NCI-H82 (cell line): Measurements from ENCODE around the gene HOXD9.

Source experiments
- DNase-seq: peaks from one replicate; lab custom pipeline; 2025; lab: John Stamatoyannopoulos, UW

Gene HOXD9

GRCh38 chr2:176124110-176124946, 1.8 kb downstream of the HOXD9 start:
- DNase-seq: no peak

- DNase-seq: no peak
These were observed 2.6 kb downstream of the HOXD9 start for GRCh38 chr2:176124947-176125771.

DNA sequence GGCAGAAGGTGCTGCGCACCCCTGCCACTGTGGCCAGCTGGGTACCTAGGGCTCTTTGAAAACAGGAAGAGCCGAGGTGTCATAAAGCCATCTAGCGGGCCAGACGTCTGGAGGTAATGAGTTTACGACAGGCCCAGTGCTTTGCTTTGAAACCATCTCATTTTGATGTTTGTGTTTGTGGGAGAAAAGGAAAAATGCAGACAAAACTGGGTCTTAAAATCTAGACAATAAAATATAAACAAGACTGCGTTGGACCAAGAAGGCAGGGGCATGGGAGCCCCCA, 3.2 kb downstream of the HOXD9 start:
- DNase-seq: no peak

DNA sequence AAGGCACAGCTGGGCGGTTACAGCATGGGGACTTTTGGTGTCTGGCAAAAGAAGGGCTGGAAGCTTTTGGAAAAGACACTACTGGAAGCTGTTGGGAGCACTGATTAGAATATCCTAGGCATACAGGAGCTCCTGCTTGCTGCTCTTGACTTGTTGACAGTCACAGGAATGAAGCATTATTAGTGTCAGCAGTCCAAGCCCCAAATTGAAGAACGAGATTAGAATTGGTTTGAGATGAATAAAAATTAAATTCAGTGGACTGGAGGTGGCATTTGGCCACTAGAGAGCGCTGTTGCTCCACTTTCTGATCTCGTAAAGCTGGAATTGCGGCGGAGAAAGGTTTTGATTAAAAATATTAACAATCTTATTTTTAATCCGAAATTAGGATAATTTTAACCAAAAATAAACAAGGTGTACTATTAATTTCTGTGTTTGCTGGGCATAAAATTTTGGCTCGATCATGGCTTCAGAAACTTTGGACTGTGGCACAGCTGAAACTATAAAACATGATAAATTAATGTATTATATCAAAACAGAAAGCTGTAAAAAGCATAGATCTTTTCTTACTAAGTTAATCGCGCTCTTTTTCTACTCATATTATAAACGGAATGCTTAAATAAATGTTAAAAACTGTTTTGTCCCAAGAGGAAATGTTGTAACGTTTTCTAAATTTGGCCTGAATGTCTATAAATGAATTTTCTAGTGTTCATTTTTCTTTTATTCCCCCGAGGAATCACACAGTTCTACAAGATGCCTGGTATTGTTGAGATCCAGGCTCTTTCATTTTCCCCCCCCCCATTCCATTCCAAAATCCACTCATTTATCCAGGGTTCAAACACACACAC, 4.6 kb downstream of the HOXD9 start:
- DNase-seq: peak; percentile 81

GRCh38 chr2:176127774-176128072, 5.2 kb downstream of the HOXD9 start:
- no peak for DNase-seq

GRCh38 chr2:176128172-176128981, 5.9 kb downstream of the HOXD9 start:
- peak; percentile 39 for DNase-seq

GRCh38 chr2:176128982-176129796, 6.7 kb downstream of the HOXD9 start, which contains the start of gene HOXD8:
Gene HOXD8, plus strand, starts transcription at chr2:176129705. Its CDS starts 662 bp downstream, at chr2:176130367.
- DNase-seq: peak; percentile 86

- DNase-seq: peak; percentile 71
These were observed 7.3 kb downstream of the HOXD9 start for GRCh38 chr2:176129813-176130146.

GRCh38 chr2:176130147-176130956, 7.8 kb downstream of the HOXD9 start:
- DNase-seq: peak; percentile 82

GRCh38 chr2:176130957-176131847, 8.7 kb downstream of the HOXD9 start:
- no peak for DNase-seq

DNA sequence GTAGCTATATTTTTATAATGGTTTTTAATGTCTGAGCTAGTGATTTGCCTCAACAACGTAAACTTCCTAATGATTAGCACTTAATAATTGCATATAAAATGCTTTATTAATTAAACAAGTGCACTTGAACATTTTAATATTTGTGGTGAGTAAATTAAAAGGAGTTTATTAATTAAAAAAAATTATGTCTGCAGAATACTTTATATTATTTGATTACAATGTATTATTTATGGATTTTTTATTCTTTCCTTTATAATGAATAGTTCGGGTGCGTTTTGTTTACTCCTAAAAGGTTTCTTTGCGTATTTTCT, 9.3 kb downstream of the HOXD9 start:
- no peak for DNase-seq

DNA sequence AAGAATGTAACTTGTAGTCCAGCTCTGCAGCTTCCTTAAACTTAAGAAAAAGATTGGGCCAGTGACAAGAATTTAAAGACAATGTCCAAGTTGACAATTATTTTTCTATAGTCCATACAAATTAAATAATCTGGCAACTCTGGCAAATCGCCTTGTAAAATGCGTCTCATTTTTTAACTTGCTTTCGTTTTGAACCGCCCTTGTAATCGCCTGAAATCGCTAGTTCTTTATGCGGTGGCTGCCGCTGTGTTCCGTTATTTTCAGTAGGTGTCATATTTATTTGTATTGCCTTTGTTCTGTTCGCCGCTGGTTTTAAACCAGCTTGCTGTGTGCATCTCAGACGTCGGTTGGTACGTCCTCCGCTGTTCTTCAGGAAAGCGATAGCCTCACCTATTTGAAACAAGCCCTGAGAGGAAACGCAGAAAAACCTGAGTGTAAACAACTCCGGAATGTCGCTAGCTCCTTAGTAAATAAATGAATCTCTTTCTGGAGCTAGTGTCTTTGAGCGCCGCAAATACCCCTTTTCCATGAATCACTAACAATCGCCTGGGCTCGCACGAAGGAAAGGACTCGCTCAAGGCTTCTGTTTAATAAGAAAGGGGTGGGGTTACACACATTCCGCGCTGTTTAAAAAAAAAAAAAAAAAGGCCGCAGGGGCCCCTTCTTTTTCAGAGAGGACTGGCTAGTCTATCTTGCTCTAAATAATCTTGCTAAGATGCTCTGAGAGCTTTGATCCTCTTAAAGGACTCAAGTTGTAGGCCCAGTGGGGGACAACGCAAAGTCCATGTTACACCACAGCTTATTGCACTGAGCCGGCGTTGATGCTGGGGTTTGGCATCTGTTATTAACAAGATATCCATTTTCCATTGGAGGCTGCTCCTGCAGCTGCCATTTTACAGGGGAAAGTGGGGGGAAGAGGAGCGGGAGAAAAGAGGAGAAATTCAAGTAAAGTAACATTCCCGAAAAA, 10.0 kb downstream of the HOXD9 start:
- peak; percentile 96 for DNase-seq

- peak; percentile 36 for DNase-seq
These were observed 10.9 kb downstream of the HOXD9 start for GRCh38 chr2:176133389-176133788.

DNA sequence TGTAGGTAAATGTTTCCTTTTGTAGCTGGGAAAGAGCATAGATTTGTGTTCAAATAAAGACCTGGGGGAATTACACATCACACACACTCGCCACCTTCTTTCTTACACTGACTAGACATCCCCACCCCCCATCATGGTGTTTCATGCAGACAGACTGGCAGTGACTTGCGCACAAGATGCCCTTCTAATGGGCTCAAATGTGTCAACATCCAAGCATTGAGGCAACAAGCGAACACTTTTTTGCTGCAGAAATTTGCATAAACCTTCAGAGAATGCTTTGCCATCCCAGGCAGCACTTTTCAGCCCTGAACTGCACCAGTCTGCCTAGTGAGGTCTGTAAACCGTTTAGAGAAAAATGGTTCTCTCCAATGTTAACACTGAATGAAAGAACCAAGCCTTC, 11.5 kb downstream of the HOXD9 start:
- DNase-seq: no peak

DNA sequence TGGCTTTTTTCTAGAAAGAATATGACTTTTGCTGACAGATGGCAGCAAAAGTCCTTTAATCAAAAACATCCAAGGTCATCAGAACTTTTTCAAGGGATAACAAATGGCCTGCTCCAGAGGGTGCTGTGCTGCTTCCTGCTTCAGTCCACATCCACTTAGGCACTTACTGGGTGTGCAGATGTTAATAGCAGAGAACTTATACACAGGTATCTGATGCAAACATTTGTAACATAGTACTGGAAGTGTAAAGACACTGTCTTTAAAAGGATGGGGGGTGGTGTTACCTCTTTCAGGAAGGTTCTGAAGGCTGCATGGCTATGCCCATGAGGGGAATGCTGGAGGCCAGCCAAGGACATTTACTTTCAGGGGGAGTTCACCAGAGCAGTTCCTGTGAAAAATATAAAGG, 12.5 kb downstream of the HOXD9 start:
- no peak for DNase-seq

- DNase-seq: peak; percentile 73
These were observed 14.1 kb downstream of the HOXD9 start for GRCh38 chr2:176136374-176137251.

DNA sequence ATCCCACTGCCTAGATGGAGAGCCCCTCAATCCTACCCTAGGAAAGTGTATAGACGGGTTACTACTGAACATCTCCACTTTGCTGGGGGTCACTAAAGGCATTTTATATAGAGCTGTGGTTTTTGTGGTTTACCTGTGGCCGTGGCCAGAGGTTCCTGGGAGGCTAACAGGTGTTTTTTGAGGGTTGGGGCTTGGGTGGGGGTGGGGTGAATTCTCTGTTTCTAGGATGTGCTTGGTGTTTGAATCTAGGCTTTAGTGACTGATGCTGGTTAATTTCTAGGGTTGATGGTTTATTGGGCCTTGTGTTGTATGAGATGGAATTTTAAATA, 14.7 kb downstream of the HOXD9 start:
- no peak for DNase-seq
